NOMO-1 treated with DMSO at 0.1 percent for 48 hours (cell line): ENCODE data around the gene CNTROB.

ENCODE experiments used
- DNase-seq: peaks from one replicate; lab custom pipeline; 2025; ENCODE audit not compliant: unreplicated experiment; lab: John Stamatoyannopoulos, UW

CNTROB gene

DNA sequence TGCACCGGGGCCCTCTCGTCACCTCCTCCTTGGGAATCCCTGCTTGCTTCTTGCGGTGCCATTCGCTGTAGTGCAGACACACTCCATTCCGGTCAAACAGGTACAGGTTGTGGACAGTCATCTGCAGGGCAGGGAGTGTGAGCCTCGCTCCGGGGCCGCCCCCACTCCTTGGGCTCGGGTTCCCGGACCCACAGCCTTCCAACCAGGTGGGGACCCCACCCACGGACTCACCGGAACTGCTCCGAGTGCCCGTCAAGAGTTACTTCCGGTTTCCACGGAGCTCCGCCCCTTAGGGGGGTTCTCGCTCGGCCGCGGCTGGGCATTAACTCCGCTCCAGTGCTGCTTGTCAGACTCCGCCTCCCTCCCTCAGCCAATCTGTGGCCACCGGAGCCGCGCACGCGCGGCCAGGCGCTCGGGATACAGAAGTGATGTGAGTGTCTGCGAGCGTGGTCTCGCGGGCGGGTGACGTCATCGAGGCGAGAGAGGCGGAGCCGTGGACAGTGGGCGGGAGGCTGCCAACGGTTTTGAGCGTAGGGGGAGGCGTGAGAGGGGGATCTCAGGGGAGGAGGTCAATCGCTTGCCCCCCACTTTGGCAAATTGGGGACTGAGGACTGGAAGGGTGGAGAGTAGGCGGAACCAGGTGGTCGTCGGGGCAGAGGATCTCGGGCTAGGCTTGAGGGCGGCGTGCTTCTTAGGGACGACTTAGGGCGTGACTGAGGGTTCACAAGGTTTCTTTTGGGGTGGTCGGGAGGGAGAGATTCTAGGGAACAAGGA is at the start of gene CNTROB, which contains the start of gene TRAPPC1:
TSS of gene CNTROB (plus strand) at position 498 of the 774 bp plus-strand sequence. CDS start 874 bp downstream, outside the sequence.
TSS of gene TRAPPC1 (minus strand) at position 238 of the 774 bp plus-strand sequence. CDS start at position 121, 117 bp downstream.
- peak; percentile 99 for DNase-seq

DNA sequence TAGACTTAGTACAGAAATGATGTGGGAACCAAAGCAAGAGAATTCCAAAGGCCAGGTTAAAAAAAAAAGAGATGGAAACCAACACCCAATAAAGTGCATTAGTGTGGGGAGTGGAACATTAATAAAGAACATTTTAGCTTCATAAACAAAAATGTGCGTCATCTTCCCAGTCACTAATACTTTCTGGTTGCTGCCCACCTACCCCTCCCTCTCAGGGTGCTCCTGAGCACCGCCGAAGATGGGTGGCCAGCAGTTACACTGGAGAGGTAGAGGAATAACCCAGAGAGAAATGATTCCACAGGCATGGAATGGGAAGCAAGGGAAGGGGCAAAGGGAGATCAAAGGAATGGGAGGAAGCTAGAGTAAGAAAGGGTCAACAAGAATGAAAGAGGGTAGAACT is 49.4 kb upstream of the CNTROB start:
- DNase-seq = no peak

- DNase-seq = no peak
Measured at GRCh38 chr17:7883781-7884386, 48.1 kb upstream of the CNTROB start.

- no peak for DNase-seq
Measured at GRCh38 chr17:7884581-7885366, 47.2 kb upstream of the CNTROB start.

GRCh38 chr17:7885367-7886226 is 46.4 kb upstream of the CNTROB start:
- DNase-seq = peak; percentile 63

- DNase-seq = peak; percentile 34
Measured at GRCh38 chr17:7886227-7887037, 45.6 kb upstream of the CNTROB start.

GRCh38 chr17:7887038-7887481 is 44.9 kb upstream of the CNTROB start:
- DNase-seq = peak; percentile 97

DNA sequence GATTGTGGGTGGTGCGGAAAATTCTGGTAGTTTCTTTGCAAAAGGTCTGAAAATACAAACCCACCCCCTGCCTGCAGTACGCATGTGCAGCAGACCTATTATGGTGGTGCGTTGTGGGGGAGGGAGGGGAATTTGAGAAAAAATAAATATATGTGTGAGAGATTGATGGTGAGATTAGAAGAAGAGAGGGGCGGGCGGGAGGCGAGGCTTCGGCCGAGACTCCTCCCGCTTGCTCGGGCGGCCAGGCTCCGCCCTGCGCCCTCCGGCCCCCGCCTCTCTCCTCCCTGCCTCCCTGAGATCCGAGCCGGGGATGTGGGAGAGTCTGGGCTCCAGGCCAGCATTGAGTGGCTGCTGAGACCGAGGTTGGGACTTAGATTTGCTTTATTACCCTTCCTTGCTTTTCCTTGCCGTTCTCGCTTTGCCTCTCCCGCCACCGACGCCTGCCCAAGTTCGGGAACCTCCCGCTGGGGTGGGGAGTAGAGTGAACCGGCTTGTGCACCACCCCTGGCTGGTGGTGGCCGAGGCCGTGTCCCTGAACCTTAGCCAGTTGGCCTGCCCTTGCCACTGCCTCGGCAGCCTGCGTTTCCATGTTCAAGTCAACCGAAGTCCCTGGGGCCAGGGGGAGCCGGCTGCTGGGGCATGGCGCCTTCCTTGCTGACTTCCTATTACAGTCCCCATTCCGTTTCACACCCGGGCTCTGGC is 44.4 kb upstream of the CNTROB start:
- peak; percentile 97 for DNase-seq

DNA sequence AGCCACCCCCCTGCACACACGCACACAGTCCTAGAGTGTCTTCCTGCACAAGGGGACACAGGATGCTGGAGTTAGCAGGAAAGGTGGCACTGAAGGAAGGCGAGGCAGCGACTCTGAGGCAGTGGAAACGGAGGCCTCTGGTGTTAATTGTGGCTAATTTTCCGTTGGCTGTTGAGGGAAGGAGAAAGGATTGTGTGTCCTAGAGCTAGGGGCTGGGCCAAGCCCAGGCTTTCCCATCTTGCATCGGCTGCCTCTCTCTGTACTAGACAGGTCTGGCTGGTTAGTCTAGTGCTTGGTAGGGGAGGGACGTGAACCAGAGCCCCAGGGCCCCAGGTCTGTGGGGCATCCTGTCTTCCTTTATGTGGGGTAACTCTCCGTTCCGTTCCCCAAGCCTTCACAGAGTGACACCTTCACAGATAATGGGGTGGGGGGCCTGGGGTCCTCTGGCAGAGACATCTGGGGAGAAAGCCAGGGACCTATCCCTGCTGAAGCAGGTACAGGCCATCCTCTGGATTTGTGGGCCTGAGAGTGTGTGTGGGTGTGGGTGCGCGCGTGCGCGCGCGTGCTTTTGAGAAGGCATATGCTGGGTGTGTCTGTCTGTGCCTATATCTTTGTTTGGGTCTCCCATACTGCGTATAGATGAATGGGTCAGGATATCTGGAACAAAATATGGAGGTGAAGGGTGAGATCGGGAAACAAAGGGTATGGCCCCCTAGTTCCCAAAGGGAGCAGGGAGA is 43.7 kb upstream of the CNTROB start, which contains the start of gene CHD3:
TSS of gene CHD3 (plus strand) at position 606 of the 737 bp plus-strand sequence. CDS start 212 bp downstream, outside the sequence.
- no peak for DNase-seq

GRCh38 chr17:7889166-7889955 is 42.6 kb upstream of the CNTROB start:
- no peak for DNase-seq

GRCh38 chr17:7893187-7893880 is 38.7 kb upstream of the CNTROB start:
- DNase-seq = no peak

DNA sequence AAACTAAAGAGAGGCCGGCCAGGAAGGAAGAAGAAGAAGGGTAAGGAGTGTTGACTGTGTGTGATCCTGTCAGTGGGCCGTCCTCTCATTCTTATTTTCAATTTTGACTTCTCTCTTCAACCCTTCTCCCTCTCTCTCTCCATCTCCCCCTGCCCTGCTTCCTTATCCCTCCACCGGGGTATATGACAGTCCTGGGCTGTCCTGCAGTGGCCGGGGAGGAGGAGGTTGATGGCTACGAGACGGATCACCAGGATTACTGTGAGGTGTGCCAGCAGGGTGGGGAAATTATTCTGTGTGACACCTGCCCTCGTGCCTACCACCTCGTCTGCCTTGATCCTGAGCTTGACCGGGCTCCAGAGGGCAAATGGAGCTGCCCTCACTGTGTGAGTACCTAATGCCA is 37.8 kb upstream of the CNTROB start:
- no peak for DNase-seq

GRCh38 chr17:7894866-7895265 is 37.1 kb upstream of the CNTROB start:
- DNase-seq = no peak

DNA sequence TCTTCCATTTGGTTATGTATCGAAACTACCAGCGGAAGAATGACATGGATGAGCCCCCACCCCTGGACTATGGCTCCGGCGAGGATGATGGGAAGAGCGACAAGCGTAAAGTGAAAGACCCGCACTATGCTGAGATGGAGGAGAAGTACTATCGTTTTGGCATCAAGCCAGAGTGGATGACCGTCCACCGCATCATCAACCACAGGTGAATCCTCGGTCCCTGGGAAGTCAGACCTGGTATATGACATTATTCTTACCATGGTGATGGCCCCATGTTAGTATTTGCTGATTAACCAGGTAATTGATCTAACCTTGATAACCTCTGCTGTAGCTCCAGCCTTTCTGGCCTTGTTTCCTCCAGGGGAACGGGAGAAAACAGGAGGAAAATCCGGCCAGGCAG is 34.9 kb upstream of the CNTROB start:
- DNase-seq = no peak

GRCh38 chr17:7897773-7898172 is 34.2 kb upstream of the CNTROB start:
- DNase-seq = no peak

DNA sequence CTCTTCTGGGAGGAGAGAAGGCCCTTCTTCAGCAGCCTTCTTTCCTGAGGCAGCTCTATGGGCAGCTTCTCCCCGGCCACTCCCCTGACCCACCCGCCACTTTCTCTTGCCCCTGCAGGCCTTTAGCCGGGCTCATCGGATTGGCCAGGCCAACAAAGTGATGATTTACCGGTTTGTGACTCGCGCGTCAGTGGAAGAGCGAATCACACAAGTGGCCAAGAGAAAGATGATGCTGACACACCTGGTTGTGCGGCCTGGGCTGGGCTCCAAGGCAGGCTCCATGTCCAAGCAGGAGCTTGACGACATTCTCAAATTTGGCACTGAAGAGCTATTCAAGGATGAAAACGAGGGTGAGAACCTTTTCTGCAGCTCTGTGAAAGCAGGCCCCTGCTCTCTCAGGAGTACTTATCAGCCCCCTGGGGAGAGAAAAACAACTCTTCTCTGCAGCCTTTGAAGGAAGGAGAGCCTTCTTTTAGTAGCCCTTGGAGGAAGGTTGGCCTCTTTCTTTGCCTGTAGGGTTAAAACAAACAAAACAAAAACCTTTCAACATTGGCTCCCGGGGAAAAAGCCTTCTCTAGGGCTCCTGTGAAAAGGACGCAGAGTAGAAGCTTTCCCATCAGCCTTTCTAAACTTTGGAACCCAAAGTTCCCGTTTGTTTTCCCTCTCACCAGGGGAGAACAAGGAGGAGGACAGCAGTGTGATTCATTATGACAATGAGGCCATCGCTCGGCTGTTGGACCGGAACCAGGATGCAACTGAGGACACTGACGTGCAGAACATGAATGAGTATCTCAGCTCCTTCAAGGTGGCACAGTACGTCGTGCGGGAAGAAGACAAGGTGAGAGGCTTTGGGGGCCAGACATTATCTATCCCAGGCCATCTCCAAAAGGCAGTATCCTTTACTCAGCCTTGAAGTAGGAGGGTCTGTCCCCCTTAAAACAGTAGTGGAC is 28.6 kb upstream of the CNTROB start:
- DNase-seq = no peak
